ENCODE measurements around the gene PLAGL1.

DNA sequence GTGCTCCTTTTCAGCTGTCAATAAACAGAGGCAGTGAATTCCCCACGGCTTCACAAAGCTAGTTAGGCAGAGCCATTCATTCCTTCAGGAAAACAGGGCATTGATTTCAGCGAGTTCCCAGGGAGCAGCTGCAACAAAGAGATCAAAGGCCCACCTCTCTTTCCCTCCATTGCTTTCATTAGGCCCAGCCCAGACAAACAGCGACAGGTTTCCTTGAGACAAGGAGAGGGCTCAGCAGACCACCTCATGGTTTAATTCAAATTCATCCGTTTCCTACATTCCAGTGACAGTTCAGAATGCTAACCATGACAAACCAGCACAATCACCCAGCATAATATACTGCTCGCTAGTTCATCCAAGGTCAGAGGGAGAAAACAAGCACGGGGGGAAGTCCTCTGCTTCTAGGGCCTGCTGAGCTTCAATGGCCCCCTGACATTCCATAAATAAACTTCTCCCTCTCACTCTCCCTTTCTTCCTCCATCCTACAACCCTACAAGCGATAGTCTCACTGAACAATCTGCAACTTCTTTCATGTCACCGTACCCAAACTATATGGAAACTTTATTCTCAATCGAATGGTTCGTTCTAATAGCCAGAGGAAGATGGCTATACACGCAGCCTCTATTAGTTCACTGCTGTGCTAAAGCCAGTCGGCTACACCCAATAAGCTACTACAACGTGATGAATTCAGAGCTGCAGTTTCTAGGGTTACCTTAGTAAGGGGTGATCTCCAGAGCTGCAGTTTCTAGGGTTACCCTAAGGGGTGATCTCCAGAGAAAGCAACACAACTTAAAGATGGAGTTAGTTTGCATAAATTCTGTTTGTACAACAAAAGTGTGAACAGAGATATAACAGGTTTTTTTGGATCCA, 34.7 kb downstream of the PLAGL1 start:
- TF ChIP-seq EZH2 (IDR thresholded peaks at IDR 0.05; ENCODE audit: borderline replicate concordance, low read length) = no peak
- TF ChIP-seq, protein P1, sequence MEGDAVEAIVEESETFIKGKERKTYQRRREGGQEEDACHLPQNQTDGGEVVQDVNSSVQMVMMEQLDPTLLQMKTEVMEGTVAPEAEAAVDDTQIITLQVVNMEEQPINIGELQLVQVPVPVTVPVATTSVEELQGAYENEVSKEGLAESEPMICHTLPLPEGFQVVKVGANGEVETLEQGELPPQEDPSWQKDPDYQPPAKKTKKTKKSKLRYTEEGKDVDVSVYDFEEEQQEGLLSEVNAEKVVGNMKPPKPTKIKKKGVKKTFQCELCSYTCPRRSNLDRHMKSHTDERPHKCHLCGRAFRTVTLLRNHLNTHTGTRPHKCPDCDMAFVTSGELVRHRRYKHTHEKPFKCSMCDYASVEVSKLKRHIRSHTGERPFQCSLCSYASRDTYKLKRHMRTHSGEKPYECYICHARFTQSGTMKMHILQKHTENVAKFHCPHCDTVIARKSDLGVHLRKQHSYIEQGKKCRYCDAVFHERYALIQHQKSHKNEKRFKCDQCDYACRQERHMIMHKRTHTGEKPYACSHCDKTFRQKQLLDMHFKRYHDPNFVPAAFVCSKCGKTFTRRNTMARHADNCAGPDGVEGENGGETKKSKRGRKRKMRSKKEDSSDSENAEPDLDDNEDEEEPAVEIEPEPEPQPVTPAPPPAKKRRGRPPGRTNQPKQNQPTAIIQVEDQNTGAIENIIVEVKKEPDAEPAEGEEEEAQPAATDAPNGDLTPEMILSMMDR (IDR thresholded peaks at IDR 0.05; ENCODE audit: low read length) = no peak
